ENCODE results near the gene ACP2. TPM values are rescaled to one million over a fixed set of nuclear protein-coding genes. Genes with fewer than 3 reads are reported as not detected.

ACP2 gene
- total RNA-seq, 1 donor from 2014 or later, result 22.5 TPM

DNA sequence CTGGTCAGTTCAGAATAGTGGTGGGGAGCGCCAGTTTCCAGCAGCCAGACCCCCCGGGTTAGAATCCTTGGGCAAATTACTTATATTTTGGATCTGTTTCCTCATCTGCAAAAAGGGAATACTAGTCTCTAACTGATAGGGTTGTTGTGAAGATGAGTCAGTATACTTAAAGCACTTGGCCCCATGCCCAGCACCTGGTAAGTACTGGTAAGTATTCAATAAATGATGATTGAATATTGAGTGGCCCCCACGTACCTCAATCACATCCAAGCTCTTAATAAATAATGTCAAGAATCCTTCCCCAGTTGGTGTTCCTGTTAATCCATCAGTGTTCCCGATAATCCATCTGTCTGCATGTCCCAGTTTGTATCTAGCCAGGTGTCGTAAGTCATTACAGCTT, 12.1 kb downstream of the ACP2 start:
- no peak overlapping the region for H3K27ac Mint-ChIP-seq
- H3K4me1 Mint-ChIP-seq, result no peaks in the 10 kb centered on the region
- no peak overlapping the region for H3K4me3 Mint-ChIP-seq
- intact Hi-C loops (cut with micrococcal nuclease), result no loop called here
- peaks cover 67% of the 10 kb centered on the region for H3K36me3 Mint-ChIP-seq (ENCODE audit: low read depth)
- ChIA-PET CTCF (interaction anchor here (1.5 to 1.6 kb wide), 2 partner anchors 57 to 175 kb away, joined by 3 to 4 read pairs; no protein-coding TSS in a partner anchor), POLR2A (interaction anchor here (0.6 to 1.9 kb wide), 4 partner anchors 12 to 885 kb away, joined by 3 to 8 read pairs (median 4); partner anchors contain the start of genes ACP2 and DDB2)
- H3K9me3 Mint-ChIP-seq, result no peaks in the 10 kb centered on the region
- no peaks in the 10 kb centered on the region for H3K27me3 Mint-ChIP-seq
- TF ChIP-seq, protein P1, sequence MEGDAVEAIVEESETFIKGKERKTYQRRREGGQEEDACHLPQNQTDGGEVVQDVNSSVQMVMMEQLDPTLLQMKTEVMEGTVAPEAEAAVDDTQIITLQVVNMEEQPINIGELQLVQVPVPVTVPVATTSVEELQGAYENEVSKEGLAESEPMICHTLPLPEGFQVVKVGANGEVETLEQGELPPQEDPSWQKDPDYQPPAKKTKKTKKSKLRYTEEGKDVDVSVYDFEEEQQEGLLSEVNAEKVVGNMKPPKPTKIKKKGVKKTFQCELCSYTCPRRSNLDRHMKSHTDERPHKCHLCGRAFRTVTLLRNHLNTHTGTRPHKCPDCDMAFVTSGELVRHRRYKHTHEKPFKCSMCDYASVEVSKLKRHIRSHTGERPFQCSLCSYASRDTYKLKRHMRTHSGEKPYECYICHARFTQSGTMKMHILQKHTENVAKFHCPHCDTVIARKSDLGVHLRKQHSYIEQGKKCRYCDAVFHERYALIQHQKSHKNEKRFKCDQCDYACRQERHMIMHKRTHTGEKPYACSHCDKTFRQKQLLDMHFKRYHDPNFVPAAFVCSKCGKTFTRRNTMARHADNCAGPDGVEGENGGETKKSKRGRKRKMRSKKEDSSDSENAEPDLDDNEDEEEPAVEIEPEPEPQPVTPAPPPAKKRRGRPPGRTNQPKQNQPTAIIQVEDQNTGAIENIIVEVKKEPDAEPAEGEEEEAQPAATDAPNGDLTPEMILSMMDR (IDR thresholded peaks at IDR 0.05), result no peak
- ATAC-seq (ENCODE audit: low read depth) (no peak), DNase-seq (no peak)

- ChIA-PET CTCF (interaction anchor here (1.5 kb wide), 1 partner anchor 56 kb away, joined by 3 read pairs; no protein-coding TSS in a partner anchor), POLR2A (interaction anchor here (1.3 to 1.9 kb wide), 3 partner anchors 13 to 20 kb away, joined by 3 to 9 read pairs (median 8); partner anchors contain the start of genes ACP2 and DDB2)
- intact Hi-C loops (cut with micrococcal nuclease), result no loop called here
- Mint-ChIP-seq H3K27me3 (no peaks in the 10 kb centered on the region), H3K4me3 (no peak overlapping the region), H3K27ac (no peak overlapping the region), H3K36me3 (ENCODE audit: low read depth) (peaks cover 61% of the 10 kb centered on the region), H3K4me1 (peaks cover 2% of the 10 kb centered on the region), H3K9me3 (no peaks in the 10 kb centered on the region)
- DNase-seq, result no peak
- ATAC-seq (ENCODE audit: low read depth), result no peak
- TF ChIP-seq, protein P1 (IDR thresholded peaks at IDR 0.05), result no peak
These were observed 13.5 kb downstream of the ACP2 start for GRCh38 chr11:47235163-47235562.

- peaks cover 2% of the 10 kb centered on the region for H3K4me1 Mint-ChIP-seq
- TF ChIP-seq, protein P1 (IDR thresholded peaks at IDR 0.05), result no peak
- ATAC-seq (ENCODE audit: low read depth) (no peak), DNase-seq (no peak)
- CTCF ChIA-PET, result interaction anchor here (0.6 to 1.2 kb wide), 2 partner anchors 28 to 177 kb away, joined by 3 to 4 read pairs; no protein-coding TSS in a partner anchor
- no peak overlapping the region for H3K4me3 Mint-ChIP-seq
- H3K9me3 Mint-ChIP-seq, result no peaks in the 10 kb centered on the region
- H3K27me3 Mint-ChIP-seq, result no peaks in the 10 kb centered on the region
- no peak overlapping the region for H3K27ac Mint-ChIP-seq
- intact Hi-C loops (cut with micrococcal nuclease), result no loop called here
- peaks cover 56% of the 10 kb centered on the region for H3K36me3 Mint-ChIP-seq (ENCODE audit: low read depth)
- POLR2A ChIA-PET, result interaction anchor here (0.5 to 1.9 kb wide), 4 partner anchors 13 to 20 kb away, joined by 3 to 9 read pairs (median 6); partner anchors contain the start of genes ACP2 and DDB2
These were observed 13.9 kb downstream of the ACP2 start for GRCh38 chr11:47234669-47235100.

DNA sequence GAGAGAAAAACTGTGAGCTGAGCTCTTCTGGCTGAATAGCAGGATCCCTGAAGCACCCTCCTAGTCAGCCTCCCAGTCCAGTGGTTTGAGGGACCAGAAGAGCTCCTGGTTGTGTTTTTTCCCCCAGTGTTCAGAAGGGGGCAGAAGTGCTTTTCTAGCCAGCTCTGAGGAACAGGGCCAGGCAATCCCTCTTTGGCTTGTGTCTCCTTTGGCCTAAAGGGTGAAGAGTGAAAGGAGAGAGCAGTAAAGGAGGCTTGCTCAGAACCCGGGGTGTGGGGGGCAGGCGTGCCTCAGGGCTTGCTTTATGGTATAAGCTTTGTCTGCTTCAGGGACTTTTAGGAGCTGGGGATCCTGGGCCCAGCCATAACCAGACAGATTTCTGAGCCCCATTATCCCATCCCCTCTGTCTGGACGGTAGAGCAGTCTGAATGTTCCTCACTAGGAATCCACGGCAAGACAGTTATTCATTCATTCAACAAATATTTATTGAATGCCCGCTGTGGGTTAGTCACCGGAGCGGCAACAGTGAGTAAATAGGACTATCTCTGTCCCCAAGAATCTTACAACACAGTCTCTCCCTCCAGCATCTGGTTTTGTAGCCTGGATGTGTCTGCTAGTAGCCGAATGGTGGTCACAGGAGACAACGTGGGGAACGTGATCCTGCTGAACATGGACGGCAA, 14.5 kb downstream of the ACP2 start:
- intact Hi-C loops (cut with micrococcal nuclease), result no loop called here
- Mint-ChIP-seq H3K4me3 (no peak overlapping the region), H3K4me1 (peaks cover 2% of the 10 kb centered on the region), H3K27ac (no peak overlapping the region), H3K9me3 (no peaks in the 10 kb centered on the region), H3K27me3 (no peaks in the 10 kb centered on the region), H3K36me3 (ENCODE audit: low read depth) (peaks cover 54% of the 10 kb centered on the region)
- ATAC-seq (ENCODE audit: low read depth) (no peak), DNase-seq (no peak)
- ChIA-PET POLR2A (interaction anchor here (0.5 to 1.9 kb wide), 6 partner anchors 12 to 166 kb away, joined by 3 to 9 read pairs (median 4); partner anchors contain the start of genes ACP2 and DDB2), CTCF (interaction anchor here (0.6 to 1.2 kb wide), 2 partner anchors 28 to 177 kb away, joined by 3 to 4 read pairs; no protein-coding TSS in a partner anchor)
- TF ChIP-seq, protein P1 (IDR thresholded peaks at IDR 0.05), result no peak

DNA sequence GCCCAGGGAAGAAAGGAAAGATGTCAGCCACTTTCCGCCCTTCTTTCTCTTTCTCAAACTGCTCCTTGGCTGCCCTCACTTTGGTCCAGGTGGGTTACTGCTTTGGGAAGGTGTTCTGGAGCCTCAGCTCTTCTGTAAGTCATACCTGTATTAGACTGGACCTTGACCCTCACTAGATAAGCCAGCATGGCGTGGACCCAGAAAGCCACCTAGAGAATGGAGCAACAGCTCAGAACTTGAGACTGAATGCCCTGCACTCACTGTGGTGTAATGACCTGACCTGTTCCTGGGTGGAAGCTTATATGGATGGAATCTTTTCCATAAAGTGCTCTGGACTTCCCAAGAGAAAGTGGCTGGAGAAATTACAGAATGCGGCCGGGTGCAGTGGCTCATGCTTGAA, 15.6 kb downstream of the ACP2 start:
- ATAC-seq (ENCODE audit: low read depth) (no peak), DNase-seq (no peak)
- Mint-ChIP-seq H3K27me3 (no peaks in the 10 kb centered on the region), H3K4me3 (no peak overlapping the region), H3K9me3 (no peaks in the 10 kb centered on the region), H3K27ac (no peak overlapping the region), H3K36me3 (ENCODE audit: low read depth) (peaks cover 53% of the 10 kb centered on the region), H3K4me1 (peaks cover 2% of the 10 kb centered on the region)
- intact Hi-C loops (cut with micrococcal nuclease), result no loop called here
- ChIA-PET CTCF (interaction anchor here (1.2 kb wide), 1 partner anchor 26 kb away, joined by 3 read pairs; no protein-coding TSS in a partner anchor), POLR2A (interaction anchor here (1.1 to 1.3 kb wide), 3 partner anchors 18 to 167 kb away, joined by 3 read pairs; partner anchors contain the start of gene DDB2)
- TF ChIP-seq, protein P1 (IDR thresholded peaks at IDR 0.05), result no peak
